Astrocyte (in vitro differentiated cells and primary cell): ENCODE results near the gene PLXND1. TPM values are rescaled to one million over a fixed set of nuclear protein-coding genes. Genes with fewer than 3 reads are reported as not detected.
A peak's percentile ranks its signal among the peaks of the same experiment; 100 is the strongest.

Source experiments
- DNase-seq: peaks from one replicate; pipeline ENCODE4 v3.0.0-alpha.2; 2010; ENCODE audit warnings: low read depth
- FAIRE-seq: peaks from 2 replicates; lab custom pipeline; 2011; peaks lifted over from hg19 to GRCh38; lab: Jason Lieb, UNC
- H2AFZ ChIP-seq: 2 replicates; pipeline ENCODE4 v1.6.0; 2012; ENCODE audit warnings: low read depth, low read length, inconsistent platforms
- H3K27ac ChIP-seq: 2 replicates; pipeline ENCODE4 v1.5.1; 2011; ENCODE audit warnings: low read depth, low read length, inconsistent platforms
- H3K27me3 ChIP-seq: 2 replicates; pipeline ENCODE4 v1.6.0; 2011; ENCODE audit warnings: low read length, inconsistent platforms; ENCODE audit not compliant: insufficient read depth
- H3K36me3 ChIP-seq: 2 replicates; pipeline ENCODE4 v1.5.1; 2011; ENCODE audit warnings: low read length, inconsistent platforms; ENCODE audit not compliant: insufficient read depth
- H3K4me1 ChIP-seq: 2 replicates; pipeline ENCODE4 v1.5.1; 2011; ENCODE audit warnings: low read length, inconsistent platforms; ENCODE audit not compliant: insufficient read depth
- H3K4me2 ChIP-seq: 2 replicates; pipeline ENCODE4 v1.6.0; 2012; ENCODE audit warnings: low read length, inconsistent platforms
- H3K4me3 ChIP-seq: 2 replicates; pipeline ENCODE4 v1.5.1; 2011; ENCODE audit warnings: low read depth, mild to moderate bottlenecking, low read length, inconsistent platforms; ENCODE audit not compliant: insufficient read depth
- H3K79me2 ChIP-seq: 2 replicates; pipeline ENCODE4 v1.6.0; 2012; ENCODE audit warnings: mild to moderate bottlenecking, low read length, inconsistent platforms; ENCODE audit not compliant: insufficient read depth
- H3K9ac ChIP-seq: 2 replicates; pipeline ENCODE4 v1.6.0; 2012; ENCODE audit warnings: mild to moderate bottlenecking, low read length, inconsistent platforms
- H3K9me3 ChIP-seq: 2 replicates; pipeline ENCODE4 v1.5.1; 2012; ENCODE audit warnings: low read depth, mild to moderate bottlenecking, low read length, inconsistent platforms; ENCODE audit not compliant: insufficient read depth
- H4K20me1 ChIP-seq: 2 replicates; pipeline ENCODE4 v1.6.0; 2012; ENCODE audit warnings: low read length, inconsistent platforms; ENCODE audit not compliant: insufficient read depth
- H3K27ac Mint-ChIP-seq: one replicate; pipeline ENCODE4 v1.8.0; 2021; ENCODE audit warnings: mild to moderate bottlenecking, mixed read lengths; ENCODE audit not compliant: unreplicated experiment
- H3K27me3 Mint-ChIP-seq: one replicate; pipeline ENCODE4 v1.8.0; 2021; ENCODE audit warnings: low read depth, mixed read lengths; ENCODE audit not compliant: unreplicated experiment
- H3K36me3 Mint-ChIP-seq: one replicate; pipeline ENCODE4 v1.8.0; 2021; ENCODE audit warnings: low read depth, mixed read lengths; ENCODE audit not compliant: unreplicated experiment
- H3K4me1 Mint-ChIP-seq: one replicate; pipeline ENCODE4 v1.8.0; 2021; ENCODE audit warnings: low read depth, mixed read lengths; ENCODE audit not compliant: unreplicated experiment
- H3K4me3 Mint-ChIP-seq: one replicate; pipeline ENCODE4 v1.8.0; 2021; ENCODE audit warnings: mild to moderate bottlenecking, moderate library complexity, mixed read lengths; ENCODE audit not compliant: unreplicated experiment
- H3K9me3 Mint-ChIP-seq: one replicate; pipeline ENCODE4 v1.8.0; 2021; ENCODE audit warnings: mild to moderate bottlenecking, mixed read lengths; ENCODE audit not compliant: unreplicated experiment
- CTCF ChIP-seq: IDR thresholded peaks from 2 replicates; pipeline ENCODE4 v1.5.1; 2011; ENCODE audit warnings: low read depth, mild to moderate bottlenecking, inconsistent platforms, low read length, moderate library complexity; ENCODE audit not compliant: insufficient read depth
- EZH2 ChIP-seq: IDR thresholded peaks from 2 replicates; pipeline ENCODE4 v1.6.1; 2012; ENCODE audit warnings: mild to moderate bottlenecking, low read length, inconsistent platforms; ENCODE audit not compliant: insufficient read depth
- total RNA-seq: library from RNA; stranded (reverse); gene quantifications from 2 replicates; pipeline ENCODE4 v1.2.1, GENCODE V29; 2021

The PLXND1 gene
- total RNA-seq, 1 donor from 2014 or later = 184 TPM

DNA sequence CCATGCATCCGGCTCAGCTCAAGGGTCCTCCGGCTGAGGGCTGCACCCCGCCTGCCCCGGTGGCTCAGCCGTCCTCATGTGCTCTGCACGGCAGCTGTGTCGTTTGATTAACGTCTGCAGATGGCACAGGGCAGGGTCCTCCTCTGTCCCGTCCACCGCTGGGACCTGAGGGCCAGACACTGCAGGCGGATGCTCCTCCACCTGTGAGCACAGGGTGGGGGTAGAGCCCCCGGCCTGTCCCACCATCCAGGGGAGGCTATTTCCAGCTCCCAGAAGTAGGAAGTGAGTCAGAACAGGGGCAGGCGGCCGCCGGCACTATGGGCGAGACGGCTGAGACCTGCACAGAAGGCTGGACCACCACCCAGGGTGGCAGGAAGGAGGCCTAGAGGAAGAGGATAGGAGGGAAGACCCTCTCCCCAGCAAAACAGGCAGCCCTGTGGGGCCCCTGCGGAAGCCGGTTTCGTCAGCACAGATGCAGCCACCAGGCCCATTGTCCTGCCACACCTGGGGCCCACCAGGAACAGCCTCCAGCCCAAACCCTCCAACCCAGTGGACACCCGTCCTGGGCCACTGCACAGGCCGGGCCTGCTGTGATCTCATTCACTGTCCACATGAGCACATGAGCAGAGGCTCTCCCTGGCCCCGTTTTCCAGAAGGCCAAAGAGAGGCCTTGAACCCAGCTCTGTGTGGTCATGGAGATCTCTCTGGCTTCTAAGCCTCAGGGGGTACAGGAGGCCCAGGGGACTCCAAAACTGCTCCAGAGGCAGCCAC is 12.6 kb upstream of the PLXND1 start:
- no peaks in the 10 kb centered on the region for H3K9me3 ChIP-seq
- no peaks in the 10 kb centered on the region for H4K20me1 ChIP-seq
- peak overlapping the region; percentile 0 for H2AFZ ChIP-seq
- H3K4me1 ChIP-seq = peaks cover 27% of the 10 kb centered on the region
- Mint-ChIP-seq H3K9me3 (no peaks in the 10 kb centered on the region), H3K4me1 (peaks cover 24% of the 10 kb centered on the region), H3K27me3 (no peaks in the 10 kb centered on the region), H3K27ac (no peak overlapping the region), H3K36me3 (no peaks in the 10 kb centered on the region), H3K4me3 (no peak overlapping the region)
- no peak overlapping the region for H3K9ac ChIP-seq
- no peak for TF ChIP-seq CTCF
- H3K79me2 ChIP-seq = no peaks in the 10 kb centered on the region
- H3K4me2 ChIP-seq = peak overlapping the region; percentile 21
- H3K4me3 ChIP-seq = no peak overlapping the region
- no peaks in the 10 kb centered on the region for H3K36me3 ChIP-seq
- DNase-seq = no peak
- no peaks in the 10 kb centered on the region for H3K27me3 ChIP-seq
- no peak overlapping the region for H3K27ac ChIP-seq
- no peak for FAIRE-seq

DNA sequence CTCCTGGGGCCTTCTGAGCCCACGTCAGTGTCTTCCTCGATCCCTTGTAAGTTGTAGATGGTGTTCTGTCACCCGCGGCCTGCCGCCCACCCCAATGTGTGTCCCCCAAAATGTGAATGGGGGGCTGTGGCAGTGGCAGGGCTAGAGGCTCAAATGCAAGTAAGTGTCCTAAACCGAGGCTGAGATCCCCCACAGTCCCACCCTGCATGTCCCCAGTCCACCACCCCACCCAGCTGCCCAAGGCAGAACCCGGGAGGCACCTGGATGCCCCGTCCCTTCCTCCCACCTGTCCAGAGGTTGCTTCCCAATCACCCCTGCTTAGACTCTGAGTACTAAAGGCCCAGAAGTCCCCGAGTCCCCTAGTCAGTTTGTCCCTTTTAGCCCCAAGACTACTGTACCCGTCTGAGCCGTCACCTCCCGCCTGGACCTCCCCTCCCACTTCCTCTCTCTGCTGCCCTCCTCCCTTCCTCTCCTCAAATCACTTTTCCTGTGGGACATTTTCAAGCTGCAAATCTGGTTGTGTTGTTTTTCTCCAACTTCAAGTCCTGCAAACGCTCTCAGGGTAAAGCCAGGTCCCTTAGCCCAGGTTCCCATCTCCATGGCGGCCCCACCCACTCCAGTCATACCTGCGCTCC is 11.8 kb upstream of the PLXND1 start:
- H2AFZ ChIP-seq = no peak overlapping the region
- H3K4me3 ChIP-seq = no peak overlapping the region
- no peak for FAIRE-seq
- H3K4me2 ChIP-seq = peak overlapping the region; percentile 21
- H3K9me3 Mint-ChIP-seq = no peaks in the 10 kb centered on the region
- no peaks in the 10 kb centered on the region for H4K20me1 ChIP-seq
- H3K4me3 Mint-ChIP-seq = no peak overlapping the region
- H3K27ac ChIP-seq = no peak overlapping the region
- no peaks in the 10 kb centered on the region for H3K79me2 ChIP-seq
- H3K9ac ChIP-seq = no peak overlapping the region
- H3K4me1 Mint-ChIP-seq = peaks cover 24% of the 10 kb centered on the region
- no peaks in the 10 kb centered on the region for H3K36me3 ChIP-seq
- no peaks in the 10 kb centered on the region for H3K27me3 Mint-ChIP-seq
- H3K4me1 ChIP-seq = peaks cover 22% of the 10 kb centered on the region
- H3K9me3 ChIP-seq = no peaks in the 10 kb centered on the region
- DNase-seq = no peak
- H3K27ac Mint-ChIP-seq = peak overlapping the region; percentile 62
- no peaks in the 10 kb centered on the region for H3K36me3 Mint-ChIP-seq
- TF ChIP-seq CTCF (no peak), EZH2 (no peak)
- no peaks in the 10 kb centered on the region for H3K27me3 ChIP-seq
